ENCODE data around the gene SMYD4. TPM values are rescaled to one million over a fixed set of nuclear protein-coding genes. Genes with fewer than 3 reads are reported as not detected.

Gene SMYD4
- total and polyA plus RNA-seq, 2 donors (not counting 1 experiment from before 2014, with no cell fraction given) = 5.1 to 11.6 TPM

- H3K27ac ChIP-seq (ENCODE audit: insufficient read depth, low read length) = no peak overlapping the region
- H2AFZ ChIP-seq (ENCODE audit: low read length) = no peak overlapping the region
- H3K9me3 ChIP-seq (ENCODE audit: control insufficient read depth, insufficient read depth, low read depth, low read length) = no peaks in the 10 kb centered on the region
- H3K36me3 ChIP-seq (ENCODE audit: control insufficient read depth, insufficient read depth, low read length) = peaks cover 16% of the 10 kb centered on the region
- no peak for DNase-seq (ENCODE audit: low read depth in 2 of 2)
- TF ChIP-seq EZH2 (IDR thresholded peaks at IDR 0.05; ENCODE audit: low read length, missing control alignments) = no peak
- no peak for TF ChIP-seq CTCF (conservative IDR thresholded peaks at IDR 0.05 in 1 of 2, IDR thresholded peaks at IDR 0.05 in 1 of 2; ENCODE audit: low read depth in 1 of 2, low read length in 2 of 2)
- no peaks in the 10 kb centered on the region for H3K27me3 ChIP-seq (ENCODE audit: control insufficient read depth, insufficient read depth, low read length)
- H3K4me2 ChIP-seq (ENCODE audit: extremely low read depth, insufficient read depth, low read length) = no peak overlapping the region
- H3K79me2 ChIP-seq (ENCODE audit: control insufficient read depth, insufficient read depth, low read length) = no peaks in the 10 kb centered on the region
- no peaks in the 10 kb centered on the region for H4K20me1 ChIP-seq (ENCODE audit: control insufficient read depth, extremely low read depth, insufficient read depth, low read length)
- H3K4me3 ChIP-seq (replicated peaks in 1 of 4; ENCODE audit: control extremely low read depth in 1 of 4, insufficient read depth in 1 of 4, low read depth in 3 of 4, low read length in 4 of 4) = no peak overlapping the region
- peaks cover 10% of the 10 kb centered on the region for H3K4me1 ChIP-seq (ENCODE audit: control insufficient read depth, extremely low read depth, insufficient read depth, low read length)
- H3K9ac ChIP-seq (ENCODE audit: insufficient read depth, low read length) = no peak overlapping the region
Measured at GRCh38 chr17:1733759-1734158, 95.9 kb downstream of the SMYD4 start.

- no peaks in the 10 kb centered on the region for H4K20me1 ChIP-seq (ENCODE audit: control insufficient read depth, extremely low read depth, insufficient read depth, low read length)
- H3K9me3 ChIP-seq (ENCODE audit: control insufficient read depth, insufficient read depth, low read depth, low read length) = no peaks in the 10 kb centered on the region
- no peak overlapping the region for H3K4me2 ChIP-seq (ENCODE audit: extremely low read depth, insufficient read depth, low read length)
- no peak overlapping the region for H3K9ac ChIP-seq (ENCODE audit: insufficient read depth, low read length)
- TF ChIP-seq CTCF (conservative IDR thresholded peaks at IDR 0.05 in 1 of 2, IDR thresholded peaks at IDR 0.05 in 1 of 2; ENCODE audit: low read depth in 1 of 2, low read length in 2 of 2) (no peak), EZH2 (IDR thresholded peaks at IDR 0.05; ENCODE audit: low read length, missing control alignments) (no peak)
- peaks cover 18% of the 10 kb centered on the region for H3K36me3 ChIP-seq (ENCODE audit: control insufficient read depth, insufficient read depth, low read length)
- H3K79me2 ChIP-seq (ENCODE audit: control insufficient read depth, insufficient read depth, low read length) = no peaks in the 10 kb centered on the region
- DNase-seq (ENCODE audit: low read depth in 2 of 2) = no peak
- H3K4me1 ChIP-seq (ENCODE audit: control insufficient read depth, extremely low read depth, insufficient read depth, low read length) = peaks cover 10% of the 10 kb centered on the region
- no peak overlapping the region for H3K27ac ChIP-seq (ENCODE audit: insufficient read depth, low read length)
- no peak overlapping the region for H3K4me3 ChIP-seq (replicated peaks in 1 of 4; ENCODE audit: control extremely low read depth in 1 of 4, insufficient read depth in 1 of 4, low read depth in 3 of 4, low read length in 4 of 4)
- H2AFZ ChIP-seq (ENCODE audit: low read length) = no peak overlapping the region
- H3K27me3 ChIP-seq (ENCODE audit: control insufficient read depth, insufficient read depth, low read length) = no peaks in the 10 kb centered on the region
Measured at GRCh38 chr17:1732833-1733321, 96.8 kb downstream of the SMYD4 start.

- Histone ChIP-seq H4K20me1 (ENCODE audit: control insufficient read depth, extremely low read depth, insufficient read depth, low read length) (no peaks in the 10 kb centered on the region), H3K4me3 (replicated peaks in 1 of 4; ENCODE audit: control extremely low read depth in 1 of 4, insufficient read depth in 1 of 4, low read depth in 3 of 4, low read length in 4 of 4) (no peak overlapping the region), H3K4me2 (ENCODE audit: extremely low read depth, insufficient read depth, low read length) (no peak overlapping the region), H3K9me3 (ENCODE audit: control insufficient read depth, insufficient read depth, low read depth, low read length) (no peaks in the 10 kb centered on the region), H3K79me2 (ENCODE audit: control insufficient read depth, insufficient read depth, low read length) (no peaks in the 10 kb centered on the region), H3K9ac (ENCODE audit: insufficient read depth, low read length) (no peak overlapping the region), H3K36me3 (ENCODE audit: control insufficient read depth, insufficient read depth, low read length) (peaks cover 21% of the 10 kb centered on the region), H3K27ac (ENCODE audit: insufficient read depth, low read length) (no peak overlapping the region), H3K27me3 (ENCODE audit: control insufficient read depth, insufficient read depth, low read length) (no peaks in the 10 kb centered on the region), H2AFZ (ENCODE audit: low read length) (no peak overlapping the region), H3K4me1 (ENCODE audit: control insufficient read depth, extremely low read depth, insufficient read depth, low read length) (peaks cover 10% of the 10 kb centered on the region)
- TF ChIP-seq EZH2 (IDR thresholded peaks at IDR 0.05; ENCODE audit: low read length, missing control alignments) = no peak
- no peak for TF ChIP-seq CTCF (conservative IDR thresholded peaks at IDR 0.05 in 1 of 2, IDR thresholded peaks at IDR 0.05 in 1 of 2; ENCODE audit: low read depth in 1 of 2, low read length in 2 of 2)
- no peak for DNase-seq (ENCODE audit: low read depth in 2 of 2)
Measured at GRCh38 chr17:1732241-1732832, 97.4 kb downstream of the SMYD4 start.

All from fibroblast of lung (primary cell).